ENCODE data around the gene TECRL.

The TECRL gene

DNA sequence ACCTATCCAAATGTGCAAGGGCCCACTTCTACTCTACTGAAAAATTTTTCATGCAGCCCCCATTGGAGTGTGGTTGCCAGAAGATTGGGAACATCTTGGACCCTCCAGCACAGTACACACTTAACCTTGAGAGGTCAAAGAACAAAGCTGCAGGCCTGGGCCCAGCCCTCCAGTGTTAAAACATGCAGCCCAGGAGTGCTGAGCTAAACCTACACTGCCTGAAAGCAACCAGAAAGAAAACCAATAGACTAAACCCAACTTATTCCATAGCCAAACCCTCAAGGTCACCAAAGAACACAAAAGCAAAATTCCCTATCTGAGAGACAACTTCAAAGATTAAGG lies 47.9 kb downstream of the TECRL start:
- TF ChIP-seq, protein P1, sequence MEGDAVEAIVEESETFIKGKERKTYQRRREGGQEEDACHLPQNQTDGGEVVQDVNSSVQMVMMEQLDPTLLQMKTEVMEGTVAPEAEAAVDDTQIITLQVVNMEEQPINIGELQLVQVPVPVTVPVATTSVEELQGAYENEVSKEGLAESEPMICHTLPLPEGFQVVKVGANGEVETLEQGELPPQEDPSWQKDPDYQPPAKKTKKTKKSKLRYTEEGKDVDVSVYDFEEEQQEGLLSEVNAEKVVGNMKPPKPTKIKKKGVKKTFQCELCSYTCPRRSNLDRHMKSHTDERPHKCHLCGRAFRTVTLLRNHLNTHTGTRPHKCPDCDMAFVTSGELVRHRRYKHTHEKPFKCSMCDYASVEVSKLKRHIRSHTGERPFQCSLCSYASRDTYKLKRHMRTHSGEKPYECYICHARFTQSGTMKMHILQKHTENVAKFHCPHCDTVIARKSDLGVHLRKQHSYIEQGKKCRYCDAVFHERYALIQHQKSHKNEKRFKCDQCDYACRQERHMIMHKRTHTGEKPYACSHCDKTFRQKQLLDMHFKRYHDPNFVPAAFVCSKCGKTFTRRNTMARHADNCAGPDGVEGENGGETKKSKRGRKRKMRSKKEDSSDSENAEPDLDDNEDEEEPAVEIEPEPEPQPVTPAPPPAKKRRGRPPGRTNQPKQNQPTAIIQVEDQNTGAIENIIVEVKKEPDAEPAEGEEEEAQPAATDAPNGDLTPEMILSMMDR (IDR thresholded peaks at IDR 0.05; ENCODE audit: low read depth, low read length, missing control alignments) = no peak
- no peak for DNase-seq (ENCODE audit: low read depth)
- no peak overlapping the region for H3K4me3 ChIP-seq (ENCODE audit: low read depth, low read length)

DNA sequence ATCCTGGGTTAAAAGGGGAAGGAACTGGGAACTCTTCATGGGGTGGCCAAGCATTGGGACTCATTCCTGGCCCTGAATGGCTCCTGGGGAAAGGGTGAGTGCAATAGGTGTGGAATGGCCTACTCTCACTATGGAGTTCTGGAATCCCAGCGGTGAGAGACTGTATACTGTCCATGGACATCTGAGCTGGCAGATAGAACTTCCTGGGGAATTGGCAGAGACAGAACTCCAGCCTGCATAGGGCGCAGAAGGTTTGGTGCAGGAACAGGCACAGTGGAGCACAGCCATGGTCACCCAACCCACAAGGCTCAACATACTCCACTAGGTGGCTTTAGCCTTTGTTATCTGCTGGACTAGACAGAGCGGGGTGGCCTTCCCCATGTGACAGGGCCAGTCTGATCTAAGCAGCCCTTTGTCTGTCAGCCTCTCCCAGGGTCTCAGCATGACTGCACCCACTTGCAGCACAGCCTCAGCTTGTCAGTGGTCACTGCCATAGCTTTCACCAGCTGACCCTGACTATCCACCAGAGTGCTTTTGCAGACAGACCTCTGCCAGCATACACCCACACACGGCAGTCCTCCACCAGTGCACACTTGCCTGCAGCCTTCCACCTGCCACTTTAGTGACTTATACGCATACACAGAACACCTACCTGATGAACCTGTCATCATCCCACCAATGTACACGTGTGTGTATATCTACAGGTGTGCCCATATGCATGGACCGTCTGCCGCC lies 48.4 kb downstream of the TECRL start:
- TF ChIP-seq, protein P1 (IDR thresholded peaks at IDR 0.05; ENCODE audit: low read depth, low read length, missing control alignments) = no peak
- H3K4me3 ChIP-seq (ENCODE audit: low read depth, low read length) = no peak overlapping the region
- no peak for DNase-seq (ENCODE audit: low read depth)

DNA sequence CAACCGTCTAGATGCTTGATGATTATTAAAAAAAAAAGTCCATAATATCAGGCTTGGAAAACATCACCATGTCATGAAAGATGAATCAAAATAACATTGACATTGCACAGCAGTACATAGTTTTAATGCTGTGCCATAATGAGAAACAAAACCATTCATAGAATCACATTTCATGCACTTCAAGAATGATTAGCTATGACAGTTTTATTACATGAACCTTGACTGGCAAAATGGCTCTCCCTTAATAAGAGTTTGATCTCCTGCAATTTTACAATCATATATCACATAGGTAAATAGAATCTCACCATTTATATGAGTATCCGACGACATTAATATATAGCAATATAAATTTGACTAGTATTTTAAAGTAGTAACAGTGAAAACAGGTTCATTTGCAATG lies 49.8 kb downstream of the TECRL start:
- no peak overlapping the region for H3K4me3 ChIP-seq (ENCODE audit: low read depth, low read length)
- DNase-seq (ENCODE audit: low read depth) = no peak
- TF ChIP-seq, protein P1 (IDR thresholded peaks at IDR 0.05; ENCODE audit: low read depth, low read length, missing control alignments) = no peak

GRCh38 chr4:64353904-64354303 lies 55.3 kb downstream of the TECRL start:
- TF ChIP-seq, protein P1 (IDR thresholded peaks at IDR 0.05; ENCODE audit: low read depth, low read length, missing control alignments) = no peak
- no peak overlapping the region for H3K4me3 ChIP-seq (ENCODE audit: low read depth, low read length)
- DNase-seq (ENCODE audit: low read depth) = no peak

- no peak overlapping the region for H3K4me3 ChIP-seq (ENCODE audit: low read depth, low read length)
- DNase-seq (ENCODE audit: low read depth) = no peak
- TF ChIP-seq, protein P1 (IDR thresholded peaks at IDR 0.05; ENCODE audit: low read depth, low read length, missing control alignments) = no peak
Observed at GRCh38 chr4:64341711-64342110, 67.5 kb downstream of the TECRL start.

- no peak overlapping the region for H3K4me3 ChIP-seq (ENCODE audit: low read depth, low read length)
- no peak for DNase-seq (ENCODE audit: low read depth)
- TF ChIP-seq, protein P1 (IDR thresholded peaks at IDR 0.05; ENCODE audit: low read depth, low read length, missing control alignments) = no peak
Observed at GRCh38 chr4:64340218-64341110, 68.8 kb downstream of the TECRL start.
